DOHH2 (cell line): ENCODE data around the gene SLX4IP.
"Not testable (repeated sequence)": the region's sequence is repeated elsewhere in the genome, so short reads cannot be mapped to it uniquely, and the experiment has no call there.

Source experiments
- H3F3A ChIP-seq: fragments of 200-600 bp; sonication (generic), shearing (Covaris generic); 2 replicates; pipeline ENCODE4 v1.6.0; 2016; ENCODE audit warnings: antibody characterized with exemption, mild to moderate bottlenecking; ENCODE audit not compliant: control insufficient read depth, insufficient read depth
- H3K27ac ChIP-seq: fragments of 200-600 bp; sonication (generic); 2 replicates; pipeline ENCODE4 v1.5.1; 2014; ENCODE audit warnings: low read depth, mild to moderate bottlenecking, low read length, moderate library complexity
- H3K27me3 ChIP-seq: fragments of 200-600 bp; sonication (generic); 2 replicates; pipeline ENCODE4 v1.6.1; 2014; ENCODE audit warnings: mild to moderate bottlenecking, low read length, mixed read lengths; ENCODE audit not compliant: control insufficient read depth
- H3K36me3 ChIP-seq: fragments of 200-600 bp; sonication (generic); 2 replicates; pipeline ENCODE4 v1.6.1; 2014; ENCODE audit warnings: mild to moderate bottlenecking, low read length, moderate library complexity, mixed read lengths; ENCODE audit not compliant: control insufficient read depth
- H3K4me1 ChIP-seq: fragments of 200-600 bp; sonication (generic); 2 replicates; pipeline ENCODE4 v1.6.1; 2014; ENCODE audit warnings: mild to moderate bottlenecking, low read length, mixed read lengths; ENCODE audit not compliant: control insufficient read depth
- H3K4me2 ChIP-seq: fragments of 200-600 bp; sonication (generic); 2 replicates; pipeline ENCODE4 v1.6.0; 2014; ENCODE audit warnings: mild to moderate bottlenecking, low read length, moderate library complexity
- H3K4me3 ChIP-seq: fragments of 200-600 bp; sonication (generic); 2 replicates; pipeline ENCODE4 v1.5.1; 2014; ENCODE audit warnings: mild to moderate bottlenecking, low read length, mixed read lengths
- H3K79me2 ChIP-seq: fragments of 200-600 bp; sonication (generic); 2 replicates; pipeline ENCODE4 v1.6.1; 2014; ENCODE audit warnings: mild to moderate bottlenecking, low read length, mixed read lengths; ENCODE audit not compliant: control insufficient read depth
- H3K9me2 ChIP-seq: fragments of 200-600 bp; sonication (generic); replicated peaks from 2 replicates; pipeline ENCODE4 v1.6.1; 2014; ENCODE audit warnings: mild to moderate bottlenecking, low read length, mixed read lengths; ENCODE audit not compliant: control insufficient read depth
- H3K9me3 ChIP-seq: fragments of 200-600 bp; sonication (generic); 2 replicates; pipeline ENCODE4 v1.6.1; 2014; ENCODE audit warnings: antibody characterized with exemption, low read length, mixed read lengths; ENCODE audit not compliant: control insufficient read depth, insufficient read depth
- H4K20me1 ChIP-seq: fragments of 200-600 bp; sonication (generic); 2 replicates; pipeline ENCODE4 v1.6.0; 2014; ENCODE audit warnings: low read depth, mild to moderate bottlenecking, antibody characterized with exemption, low read length, moderate library complexity; ENCODE audit not compliant: control insufficient read depth, insufficient read depth
- EZH2phosphoT487 ChIP-seq: fragments of 200-600 bp; sonication (generic); IDR thresholded peaks from 2 replicates; pipeline ENCODE4 v1.6.1; 2017; ENCODE audit warnings: borderline replicate concordance, mild to moderate bottlenecking, antibody characterized with exemption, low read length, moderate library complexity, mixed read lengths
- TF ChIP-seq, protein P1 (sequence below): fragments of 200-600 bp; sonication (generic); IDR thresholded peaks from one replicate; pipeline ENCODE4 v1.5.1; 2014; ENCODE audit warnings: antibody characterized with exemption, mild to moderate bottlenecking, low read depth, low read length; ENCODE audit not compliant: poor library complexity, severe bottlenecking

SLX4IP gene

DNA sequence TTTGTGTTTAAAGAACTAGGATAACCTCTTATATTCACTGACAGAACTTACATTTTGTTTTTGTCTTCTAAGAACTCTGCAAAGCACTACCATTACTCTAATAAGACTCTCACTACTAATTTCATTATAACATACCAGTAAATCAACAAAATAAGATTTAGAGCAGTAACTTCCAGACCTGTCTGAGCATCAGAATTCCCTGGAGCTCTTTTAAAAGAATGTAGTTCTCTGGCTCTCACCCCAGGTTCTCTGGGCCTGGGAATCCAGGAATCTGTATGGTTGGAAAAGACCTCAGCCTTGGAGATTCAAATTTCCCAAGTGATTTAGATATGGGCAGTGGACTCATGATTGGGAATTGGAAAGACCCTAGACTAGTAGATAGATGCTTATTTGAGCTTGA lies 149.3 kb downstream of the SLX4IP start:
- TF ChIP-seq, protein P1, sequence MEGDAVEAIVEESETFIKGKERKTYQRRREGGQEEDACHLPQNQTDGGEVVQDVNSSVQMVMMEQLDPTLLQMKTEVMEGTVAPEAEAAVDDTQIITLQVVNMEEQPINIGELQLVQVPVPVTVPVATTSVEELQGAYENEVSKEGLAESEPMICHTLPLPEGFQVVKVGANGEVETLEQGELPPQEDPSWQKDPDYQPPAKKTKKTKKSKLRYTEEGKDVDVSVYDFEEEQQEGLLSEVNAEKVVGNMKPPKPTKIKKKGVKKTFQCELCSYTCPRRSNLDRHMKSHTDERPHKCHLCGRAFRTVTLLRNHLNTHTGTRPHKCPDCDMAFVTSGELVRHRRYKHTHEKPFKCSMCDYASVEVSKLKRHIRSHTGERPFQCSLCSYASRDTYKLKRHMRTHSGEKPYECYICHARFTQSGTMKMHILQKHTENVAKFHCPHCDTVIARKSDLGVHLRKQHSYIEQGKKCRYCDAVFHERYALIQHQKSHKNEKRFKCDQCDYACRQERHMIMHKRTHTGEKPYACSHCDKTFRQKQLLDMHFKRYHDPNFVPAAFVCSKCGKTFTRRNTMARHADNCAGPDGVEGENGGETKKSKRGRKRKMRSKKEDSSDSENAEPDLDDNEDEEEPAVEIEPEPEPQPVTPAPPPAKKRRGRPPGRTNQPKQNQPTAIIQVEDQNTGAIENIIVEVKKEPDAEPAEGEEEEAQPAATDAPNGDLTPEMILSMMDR, result no peak
- no peak for TF ChIP-seq EZH2phosphoT487
- H3K4me1 ChIP-seq, result no peaks in the 10 kb centered on the region

DNA sequence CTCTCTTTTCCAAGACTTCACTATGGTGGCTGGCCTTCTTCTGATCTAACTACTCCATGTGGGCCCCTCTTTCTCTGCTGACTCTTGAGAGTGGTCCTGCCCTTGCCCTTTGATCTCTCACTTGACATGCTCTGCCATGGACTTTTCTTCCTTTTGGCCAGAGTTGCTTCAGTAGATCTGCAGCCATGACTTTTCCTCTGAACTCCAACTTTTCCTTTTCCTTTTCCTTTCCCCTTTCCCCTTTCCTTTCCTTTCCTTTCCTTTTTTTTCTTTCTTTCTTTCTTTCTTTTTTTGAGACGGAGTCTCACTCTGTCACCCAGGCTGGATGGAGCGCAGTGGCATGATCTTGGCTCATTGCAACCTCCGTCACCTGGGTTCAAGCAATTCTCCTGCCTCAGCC lies 150.2 kb downstream of the SLX4IP start:
- no peak for TF ChIP-seq EZH2phosphoT487
- TF ChIP-seq, protein P1, result no peak
- Histone ChIP-seq H3K9me3 (no peaks in the 10 kb centered on the region), H3F3A (no peaks in the 10 kb centered on the region), H3K9me2 (no peaks in the 10 kb centered on the region), H3K4me2 (no peak overlapping the region), H3K27me3 (no peaks in the 10 kb centered on the region), H3K4me1 (no peaks in the 10 kb centered on the region), H3K4me3 (no peak overlapping the region), H4K20me1 (no peaks in the 10 kb centered on the region), H3K79me2 (no peaks in the 10 kb centered on the region), H3K36me3 (no peaks in the 10 kb centered on the region), H3K27ac (no peak overlapping the region)

More for the DNA sequence above, 149.3 kb downstream of the SLX4IP start:
- Histone ChIP-seq H3K9me3 (no peaks in the 10 kb centered on the region), H3K9me2 (no peaks in the 10 kb centered on the region), H3K4me3 (no peak overlapping the region), H3F3A (no peaks in the 10 kb centered on the region), H3K27me3 (no peaks in the 10 kb centered on the region), H3K27ac (no peak overlapping the region), H4K20me1 (no peaks in the 10 kb centered on the region), H3K79me2 (no peaks in the 10 kb centered on the region), H3K4me2 (no peak overlapping the region), H3K36me3 (no peaks in the 10 kb centered on the region)

DNA sequence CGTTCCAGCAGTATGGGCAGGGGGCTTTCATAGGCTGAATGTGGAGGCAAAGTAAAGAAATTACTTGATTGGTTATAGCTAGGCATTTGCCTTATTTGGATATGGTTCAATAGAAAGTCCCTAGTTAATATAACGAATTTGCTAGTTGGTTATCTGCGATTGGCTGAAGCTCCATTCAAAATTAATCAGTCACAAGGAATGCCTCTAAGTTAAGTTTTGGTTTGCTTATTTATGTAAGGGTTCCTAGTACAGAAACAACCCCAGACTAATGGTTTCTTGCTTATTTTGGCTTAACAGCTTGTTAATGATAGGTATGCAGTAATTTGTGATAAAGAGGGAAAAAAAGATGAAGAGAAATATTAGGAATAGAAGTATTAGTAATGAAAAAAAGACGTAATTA lies 151.2 kb downstream of the SLX4IP start:
- no peaks in the 10 kb centered on the region for H3K9me2 ChIP-seq
- H3K36me3 ChIP-seq, result no peaks in the 10 kb centered on the region
- H3K9me3 ChIP-seq, result no peaks in the 10 kb centered on the region
- H3K4me1 ChIP-seq, result no peaks in the 10 kb centered on the region
- H3K27ac ChIP-seq, result no peak overlapping the region
- TF ChIP-seq, protein P1, result no peak
- no peak for TF ChIP-seq EZH2phosphoT487
- H3K4me2 ChIP-seq, result no peak overlapping the region
- no peaks in the 10 kb centered on the region for H3K27me3 ChIP-seq
- no peak overlapping the region for H3K4me3 ChIP-seq
- no peaks in the 10 kb centered on the region for H3F3A ChIP-seq
- H3K79me2 ChIP-seq, result no peaks in the 10 kb centered on the region
- H4K20me1 ChIP-seq, result no peaks in the 10 kb centered on the region

DNA sequence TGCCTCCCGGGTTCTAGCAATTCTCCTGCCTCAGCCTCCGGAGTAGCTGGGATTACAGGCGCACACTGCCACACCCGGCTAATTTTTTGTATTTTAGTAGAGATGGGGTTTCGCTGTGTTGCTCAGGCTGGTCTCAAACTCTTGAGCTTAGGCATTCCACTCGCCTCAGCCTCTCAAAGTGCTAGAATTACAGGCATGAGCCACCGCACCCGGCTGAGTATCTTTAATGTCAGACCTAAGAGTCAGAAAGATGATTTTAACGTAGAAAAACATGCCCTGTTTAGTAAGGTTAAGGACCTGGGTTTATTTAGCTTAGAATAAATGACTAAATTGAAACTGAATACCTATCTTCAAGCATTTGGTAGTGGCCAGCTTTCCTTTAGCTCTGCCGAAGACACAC lies 155.3 kb downstream of the SLX4IP start:
- not testable (repeated sequence) for H3K4me3 ChIP-seq, H3K27me3 ChIP-seq, H3F3A ChIP-seq, H3K9me2 ChIP-seq, H3K27ac ChIP-seq, H3K4me1 ChIP-seq, H3K4me2 ChIP-seq, H4K20me1 ChIP-seq, H3K9me3 ChIP-seq, H3K36me3 ChIP-seq, H3K79me2 ChIP-seq
